RWPE2 (cell line): ENCODE data around the gene BCL11B.
A peak's percentile ranks its signal among the peaks of the same experiment; 100 is the strongest.
"Not testable (repeated sequence)": the region's sequence is repeated elsewhere in the genome, so short reads cannot be mapped to it uniquely, and the experiment has no call there.

Experiments used
- ATAC-seq: fragments of 200-7000 bp; cut with Tn5 transposase; 3 replicates; pipeline ENCODE4 v1.9.1; 2021; ENCODE audit warnings: low read depth
- DNase-seq: peaks from one replicate; pipeline ENCODE4 v3.0.0-alpha.2; 2020; ENCODE audit warnings: low spot score
- H3K27ac ChIP-seq: fragments of 450-650 bp; 2 replicates; pipeline ENCODE4 v1.5.1; 2017; ENCODE audit warnings: mild to moderate bottlenecking; ENCODE audit not compliant: poor library complexity, severe bottlenecking
- H3K27me3 ChIP-seq: fragments of 250-450 bp; sonication (Bioruptor Pico); 2 replicates; pipeline ENCODE4 v1.5.1; 2021; ENCODE audit warnings: mild to moderate bottlenecking, moderate library complexity; ENCODE audit not compliant: insufficient read depth, poor library complexity, severe bottlenecking
- H3K36me3 ChIP-seq: fragments of 250-450 bp; sonication (Bioruptor Pico); 2 replicates; pipeline ENCODE4 v1.5.1; 2020; ENCODE audit warnings: low read depth, mild to moderate bottlenecking, moderate library complexity
- H3K4me1 ChIP-seq: fragments of 250-450 bp; sonication (Bioruptor Pico); 2 replicates; pipeline ENCODE4 v1.5.1; 2021; ENCODE audit warnings: mild to moderate bottlenecking, moderate library complexity; ENCODE audit not compliant: insufficient read depth, poor library complexity, severe bottlenecking
- H3K4me3 ChIP-seq: fragments of 250-450 bp; sonication (Bioruptor Pico); 2 replicates; pipeline ENCODE4 v1.5.1; 2021; ENCODE audit warnings: mild to moderate bottlenecking, moderate library complexity; ENCODE audit not compliant: severe bottlenecking
- H3K9me3 ChIP-seq: fragments of 250-450 bp; sonication (Bioruptor Pico); 2 replicates; pipeline ENCODE4 v1.5.1; 2021; ENCODE audit warnings: mild to moderate bottlenecking, moderate library complexity; ENCODE audit not compliant: severe bottlenecking
- TF ChIP-seq, protein P1 (sequence below): fragments of 450-650 bp; IDR thresholded peaks from one replicate; pipeline ENCODE4 v1.5.1; 2017; ENCODE audit warnings: mild to moderate bottlenecking, moderate library complexity; ENCODE audit not compliant: poor library complexity, severe bottlenecking

The BCL11B gene

GRCh38 chr14:99230208-99231151, 41.5 kb downstream of the BCL11B start:
- no peaks in the 10 kb centered on the region for H3K9me3 ChIP-seq
- no peaks in the 10 kb centered on the region for H3K27me3 ChIP-seq
- H3K4me1 ChIP-seq: no peaks in the 10 kb centered on the region
- H3K36me3 ChIP-seq: no peaks in the 10 kb centered on the region
- no peak overlapping the region for H3K4me3 ChIP-seq
- ATAC-seq (no peak), DNase-seq (peak; percentile 55)
- H3K27ac ChIP-seq: no peak overlapping the region
- TF ChIP-seq, protein P1, sequence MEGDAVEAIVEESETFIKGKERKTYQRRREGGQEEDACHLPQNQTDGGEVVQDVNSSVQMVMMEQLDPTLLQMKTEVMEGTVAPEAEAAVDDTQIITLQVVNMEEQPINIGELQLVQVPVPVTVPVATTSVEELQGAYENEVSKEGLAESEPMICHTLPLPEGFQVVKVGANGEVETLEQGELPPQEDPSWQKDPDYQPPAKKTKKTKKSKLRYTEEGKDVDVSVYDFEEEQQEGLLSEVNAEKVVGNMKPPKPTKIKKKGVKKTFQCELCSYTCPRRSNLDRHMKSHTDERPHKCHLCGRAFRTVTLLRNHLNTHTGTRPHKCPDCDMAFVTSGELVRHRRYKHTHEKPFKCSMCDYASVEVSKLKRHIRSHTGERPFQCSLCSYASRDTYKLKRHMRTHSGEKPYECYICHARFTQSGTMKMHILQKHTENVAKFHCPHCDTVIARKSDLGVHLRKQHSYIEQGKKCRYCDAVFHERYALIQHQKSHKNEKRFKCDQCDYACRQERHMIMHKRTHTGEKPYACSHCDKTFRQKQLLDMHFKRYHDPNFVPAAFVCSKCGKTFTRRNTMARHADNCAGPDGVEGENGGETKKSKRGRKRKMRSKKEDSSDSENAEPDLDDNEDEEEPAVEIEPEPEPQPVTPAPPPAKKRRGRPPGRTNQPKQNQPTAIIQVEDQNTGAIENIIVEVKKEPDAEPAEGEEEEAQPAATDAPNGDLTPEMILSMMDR: peak; percentile 24

GRCh38 chr14:99229654-99230207, 42.3 kb downstream of the BCL11B start:
- H3K36me3 ChIP-seq: no peaks in the 10 kb centered on the region
- TF ChIP-seq, protein P1: no peak
- ATAC-seq: no peak
- no peaks in the 10 kb centered on the region for H3K27me3 ChIP-seq
- no peaks in the 10 kb centered on the region for H3K9me3 ChIP-seq
- H3K27ac ChIP-seq: no peak overlapping the region
- no peak for DNase-seq
- H3K4me1 ChIP-seq: no peaks in the 10 kb centered on the region
- H3K4me3 ChIP-seq: no peak overlapping the region

DNA sequence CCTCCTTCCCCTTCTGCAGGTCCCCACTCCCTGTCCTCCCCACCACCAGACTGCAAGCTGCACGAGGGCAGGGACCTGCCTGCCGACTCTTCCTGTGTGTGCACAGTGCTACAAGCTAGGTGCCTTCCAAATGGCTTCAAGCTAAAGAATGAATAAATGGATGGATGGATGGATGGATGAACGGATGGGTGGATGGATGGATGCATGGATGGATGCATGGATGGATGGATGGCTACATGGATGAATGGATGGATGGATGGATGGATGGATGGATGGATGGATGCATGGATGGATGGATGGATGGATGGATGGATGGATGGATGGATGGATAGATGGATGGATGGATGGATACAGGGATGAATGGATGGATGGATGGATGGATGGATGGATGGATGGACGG, 43.2 kb downstream of the BCL11B start:
- not testable (repeated sequence) for H3K27me3 ChIP-seq, H3K4me1 ChIP-seq, H3K4me3 ChIP-seq, DNase-seq, ATAC-seq, H3K9me3 ChIP-seq, H3K27ac ChIP-seq, H3K36me3 ChIP-seq

GRCh38 chr14:99226687-99227086, 45.3 kb downstream of the BCL11B start:
- H3K27ac ChIP-seq: no peak overlapping the region
- TF ChIP-seq, protein P1: no peak
- H3K4me1 ChIP-seq: no peaks in the 10 kb centered on the region
- no peaks in the 10 kb centered on the region for H3K9me3 ChIP-seq
- ATAC-seq: no peak
- DNase-seq: no peak
- no peaks in the 10 kb centered on the region for H3K36me3 ChIP-seq
- no peaks in the 10 kb centered on the region for H3K27me3 ChIP-seq
- no peak overlapping the region for H3K4me3 ChIP-seq

DNA sequence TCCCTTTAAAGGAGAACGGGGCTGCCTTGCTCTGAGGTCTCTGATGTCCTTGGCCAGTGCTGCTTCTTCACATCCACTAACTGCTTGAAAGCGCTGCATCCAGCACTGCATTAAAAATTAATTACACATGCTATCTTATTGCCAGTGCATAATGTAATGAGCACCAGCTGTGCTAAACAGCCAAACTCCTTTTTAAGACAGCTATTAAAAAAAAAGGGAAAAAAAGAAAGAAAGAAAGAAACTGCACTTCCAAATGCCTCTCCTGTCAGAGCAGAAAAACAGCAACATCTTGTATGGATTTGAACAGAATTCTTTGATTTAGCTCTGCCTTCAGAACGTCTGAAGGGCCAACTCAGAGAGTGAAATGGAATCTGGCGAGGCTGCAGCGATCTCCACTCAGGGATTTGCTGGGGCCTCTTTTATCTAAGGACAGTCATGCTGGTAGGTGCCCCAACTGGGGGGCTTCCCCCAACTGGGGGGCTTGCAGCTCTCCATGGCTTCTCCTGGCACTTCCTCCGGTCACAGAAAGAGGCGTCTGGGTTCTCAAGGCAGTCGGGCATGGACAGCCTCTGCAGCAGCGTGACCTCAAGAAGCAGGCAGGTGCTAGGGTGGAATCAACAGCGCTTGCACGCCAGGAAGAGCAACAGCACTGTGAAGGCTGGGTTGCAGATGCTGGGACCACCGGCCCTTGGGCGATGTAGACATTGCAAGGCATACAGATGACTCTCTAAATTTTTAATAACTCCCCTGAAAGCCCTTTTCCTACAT, 46.4 kb downstream of the BCL11B start:
- H3K27me3 ChIP-seq: no peaks in the 10 kb centered on the region
- ATAC-seq (no peak), DNase-seq (no peak)
- H3K9me3 ChIP-seq: no peaks in the 10 kb centered on the region
- no peaks in the 10 kb centered on the region for H3K36me3 ChIP-seq
- no peak overlapping the region for H3K4me3 ChIP-seq
- H3K4me1 ChIP-seq: no peaks in the 10 kb centered on the region
- TF ChIP-seq, protein P1: no peak
- no peak overlapping the region for H3K27ac ChIP-seq
